HG03457 (cell line): ENCODE results near the gene VSTM1.
A peak's percentile ranks its signal among the peaks of the same experiment; 100 is the strongest.
"Not testable (repeated sequence)": the region's sequence is repeated elsewhere in the genome, so short reads cannot be mapped to it uniquely, and the experiment has no call there.

Experiments
- ATAC-seq: cut with Tn5 transposase; IDR thresholded peaks from one replicate; pipeline ENCODE4 v1.9.1; 2021; ENCODE audit warnings: moderate number of reproducible peaks; ENCODE audit not compliant: unreplicated experiment

The VSTM1 gene, protein sequence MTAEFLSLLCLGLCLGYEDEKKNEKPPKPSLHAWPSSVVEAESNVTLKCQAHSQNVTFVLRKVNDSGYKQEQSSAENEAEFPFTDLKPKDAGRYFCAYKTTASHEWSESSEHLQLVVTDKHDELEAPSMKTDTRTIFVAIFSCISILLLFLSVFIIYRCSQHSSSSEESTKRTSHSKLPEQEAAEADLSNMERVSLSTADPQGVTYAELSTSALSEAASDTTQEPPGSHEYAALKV

DNA sequence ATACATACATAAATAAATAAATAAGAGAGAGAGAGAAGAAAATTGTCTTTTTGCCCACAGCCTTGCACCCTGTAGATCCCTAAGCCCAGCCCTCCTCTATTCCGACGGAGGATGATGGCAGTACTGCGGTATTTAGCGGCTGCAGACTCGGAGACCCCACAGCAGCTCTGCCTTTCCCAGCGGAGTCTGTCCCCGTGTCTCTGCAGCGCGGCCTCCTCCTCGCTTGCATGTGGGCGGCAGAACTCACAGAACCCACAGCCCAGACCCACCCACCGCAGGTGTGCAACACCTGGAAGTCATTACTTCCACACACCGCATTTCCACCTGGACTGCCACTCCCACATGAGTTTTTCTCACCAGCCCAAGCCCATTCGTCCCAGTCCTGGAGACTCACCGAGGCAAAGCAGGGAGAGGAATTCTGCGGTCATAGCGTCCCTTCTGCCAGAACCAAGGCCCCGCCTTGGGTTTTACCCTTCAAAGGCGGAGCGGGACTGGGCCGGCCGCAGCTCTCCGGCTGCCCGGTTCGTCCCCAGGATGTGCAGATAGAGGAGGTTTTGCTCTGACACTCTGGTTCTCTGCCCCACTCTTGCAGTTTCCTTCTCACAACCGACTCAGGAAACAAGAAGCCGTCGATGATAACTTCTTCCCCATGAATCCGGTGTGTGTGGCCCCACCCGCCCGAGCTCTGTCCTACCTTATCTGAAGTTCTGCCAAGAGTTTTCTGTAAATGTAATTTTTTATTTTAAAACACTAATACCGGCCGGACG lies at the start of gene VSTM1:
Gene VSTM1, minus strand, starts transcription at position 548 of the 767 bp plus-strand sequence. Its CDS starts 120 bp downstream, at position 428.
- ATAC-seq, result no peak

DNA sequence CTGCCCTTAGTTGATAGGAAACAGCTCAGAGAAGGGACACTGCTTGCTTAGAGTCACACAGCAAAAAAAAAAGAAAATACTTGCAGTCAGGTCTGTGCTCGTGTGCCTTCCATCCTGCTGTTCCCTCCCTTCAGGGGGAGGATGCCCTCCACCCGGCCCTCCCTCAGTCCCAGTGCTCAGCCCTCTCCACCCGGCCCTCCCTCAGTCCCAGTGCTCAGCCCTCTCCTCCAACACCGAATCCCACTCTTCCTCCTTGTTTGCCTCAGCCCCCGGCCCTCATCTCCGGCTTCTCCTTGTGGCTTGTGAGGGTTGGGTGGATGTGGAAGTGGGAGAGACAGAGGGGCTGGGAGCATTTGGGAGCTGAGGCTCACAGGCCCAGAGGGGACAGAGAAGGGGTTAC lies 46.0 kb upstream of the VSTM1 start:
- no peak for ATAC-seq

DNA sequence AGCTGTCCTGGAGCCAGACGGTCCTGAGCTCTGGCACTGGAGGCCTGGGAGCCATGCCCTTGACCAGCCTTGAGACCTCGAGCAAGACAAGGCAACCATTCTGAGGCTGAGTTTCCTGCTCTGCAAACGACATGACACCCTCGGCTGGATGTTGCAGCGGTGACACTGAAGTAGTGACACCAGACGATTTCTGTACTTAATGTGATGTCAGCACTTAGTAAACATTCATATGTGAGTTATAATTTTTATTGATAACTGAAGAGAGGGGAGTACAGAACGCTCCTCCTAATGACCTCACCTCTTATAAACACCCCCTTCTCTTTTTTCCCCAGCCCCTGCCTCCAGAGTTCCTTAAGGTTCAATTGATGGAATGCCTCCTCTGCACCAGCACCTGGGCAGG lies 44.8 kb upstream of the VSTM1 start:
- ATAC-seq, result no peak

DNA sequence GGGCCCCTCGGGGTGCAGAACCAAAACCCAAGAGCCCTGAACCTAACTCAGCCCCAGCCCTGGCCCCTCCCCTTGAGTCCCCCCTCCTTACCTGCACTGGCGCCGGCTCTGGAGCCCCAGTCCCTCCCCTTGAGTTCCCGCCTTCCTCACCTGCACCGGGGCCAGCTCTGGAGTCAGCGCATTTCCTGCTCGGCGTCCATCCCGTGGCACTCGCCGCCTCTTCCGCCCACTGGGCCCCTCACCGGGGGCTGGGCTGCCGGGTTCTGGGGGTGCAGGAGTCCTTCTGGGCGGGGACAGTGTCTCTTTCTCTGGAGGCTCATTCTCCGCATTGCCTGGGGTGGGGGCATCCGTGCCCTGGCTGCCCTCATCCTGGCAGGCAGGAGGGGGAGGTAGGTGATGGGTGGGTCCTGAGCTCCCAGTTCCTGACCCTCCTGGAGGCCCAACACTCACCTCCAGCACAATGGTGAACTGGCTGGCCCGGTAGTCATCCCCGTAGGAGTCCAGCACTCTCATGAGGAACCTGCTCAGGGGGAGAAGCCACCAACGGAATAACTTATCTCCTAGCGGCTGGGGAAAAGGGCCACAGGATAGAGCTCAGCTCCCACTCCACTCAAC lies 44.3 kb upstream of the VSTM1 start:
- no peak for ATAC-seq

DNA sequence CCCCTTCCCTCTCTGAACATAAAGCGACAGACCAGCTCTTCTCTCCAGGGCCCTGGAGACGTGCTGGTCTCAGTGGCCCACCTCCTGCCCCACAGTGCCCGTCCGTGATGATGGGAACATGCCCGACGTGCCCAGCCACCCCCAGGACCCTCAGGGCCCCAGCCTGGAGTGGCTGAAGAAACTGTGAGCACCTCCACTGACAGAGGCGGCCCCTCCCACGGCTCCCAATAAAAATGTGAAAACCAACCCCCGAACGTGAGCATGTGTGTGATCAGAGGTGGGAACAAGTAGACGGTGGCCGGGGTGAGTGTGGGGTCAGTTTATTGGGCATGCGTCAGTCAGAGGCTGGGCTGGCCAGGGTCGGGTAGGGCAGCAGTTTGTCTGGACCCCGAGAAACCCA lies 43.0 kb upstream of the VSTM1 start:
- no peak for ATAC-seq

- no peak for ATAC-seq
Measured at GRCh38 chr19:54105796-54106195, 42.1 kb upstream of the VSTM1 start.

GRCh38 chr19:54104998-54105715 lies 41.5 kb upstream of the VSTM1 start:
- no peak for ATAC-seq

- peak; percentile 79 for ATAC-seq
Measured at GRCh38 chr19:54102421-54103169, 38.9 kb upstream of the VSTM1 start, which contains the start of gene NDUFA3. Gene NDUFA3, plus strand, starts transcription at chr19:54102855. Its CDS starts 24 bp downstream, at chr19:54102879.

GRCh38 chr19:54100561-54100960 lies 36.9 kb upstream of the VSTM1 start, which contains the start of gene OSCAR:
Gene OSCAR, minus strand, starts transcription at chr19:54100803. Its CDS starts 11 bp downstream, at chr19:54100792.
- ATAC-seq, result no peak

DNA sequence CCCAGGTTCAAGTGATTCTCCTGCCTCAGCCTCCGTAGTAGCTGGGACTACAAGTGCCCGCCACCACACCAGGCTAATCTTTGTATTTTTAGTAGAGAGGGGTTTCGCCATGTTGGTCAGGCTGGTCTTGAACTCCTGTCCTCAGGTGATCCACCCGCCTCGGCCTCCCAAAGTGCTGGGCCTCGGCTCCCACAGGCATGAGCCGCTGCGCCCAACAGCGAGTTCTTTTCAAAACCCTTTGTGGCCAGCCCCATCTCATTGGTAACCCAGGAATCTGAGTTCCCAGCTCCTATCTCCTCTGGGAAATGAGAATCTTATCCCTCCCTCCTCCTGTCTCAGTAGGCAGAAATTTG lies 36.2 kb upstream of the VSTM1 start:
- not testable (repeated sequence) for ATAC-seq

- no peak for ATAC-seq
Measured at GRCh38 chr19:54099190-54099902, 35.6 kb upstream of the VSTM1 start.

DNA sequence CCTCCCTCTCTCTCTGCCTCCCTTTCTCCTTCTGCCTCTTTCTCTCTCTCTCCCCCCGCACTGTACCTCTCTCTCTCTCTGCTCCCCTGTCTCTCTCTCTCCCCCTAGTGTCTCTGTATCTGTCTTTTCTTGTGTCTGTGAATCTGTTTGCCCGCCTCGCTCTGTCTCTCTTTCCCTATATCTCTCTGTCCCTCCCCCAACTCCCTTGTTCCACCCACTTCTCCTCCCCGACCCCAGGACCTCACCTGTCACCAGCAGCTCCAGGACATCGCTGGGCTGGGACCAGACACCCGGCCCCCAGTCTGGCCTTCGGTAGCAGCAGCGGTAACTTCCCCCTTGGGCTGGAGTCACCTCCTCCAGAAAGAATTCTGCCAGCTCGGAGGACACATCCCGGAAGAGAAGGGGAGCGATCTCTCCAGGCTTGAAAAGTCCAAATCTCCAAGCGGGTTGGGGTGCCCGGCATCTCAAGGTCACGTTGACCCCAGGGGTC lies 33.0 kb upstream of the VSTM1 start:
- no peak for ATAC-seq

- not testable (repeated sequence) for ATAC-seq
Measured at GRCh38 chr19:54095859-54096616, 32.3 kb upstream of the VSTM1 start.

GRCh38 chr19:54095136-54095858 lies 31.6 kb upstream of the VSTM1 start:
- no peak for ATAC-seq

GRCh38 chr19:54094426-54095000 lies 30.8 kb upstream of the VSTM1 start:
- no peak for ATAC-seq

GRCh38 chr19:54084410-54084809 lies 20.7 kb upstream of the VSTM1 start:
- ATAC-seq, result no peak

- no peak for ATAC-seq
Measured at GRCh38 chr19:54081032-54081431, 17.3 kb upstream of the VSTM1 start, which contains the start of gene TARM1. Gene TARM1, minus strand, starts transcription at chr19:54081365. Its CDS starts 25 bp downstream, at chr19:54081340.

- no peak for ATAC-seq
Measured at GRCh38 chr19:54077334-54077733, 13.6 kb upstream of the VSTM1 start.
